ENCODE results near the gene MATR3. TPM values are rescaled to one million over a fixed set of nuclear protein-coding genes. Genes with fewer than 3 reads are reported as not detected.

The MATR3 gene
- total and polyA plus RNA-seq, 10 of the 15 experiments (the other 5 are each of a cell fraction or from before 2014, with no cell fraction given), result 134 to 401 (median 221) TPM

GRCh38 chr5:139251281-139251687 lies 42.3 kb upstream of the MATR3 start (continued):
- TF ChIP-seq ZNF217 (IDR thresholded peaks at IDR 0.05) (peak; percentile 44; the same call in 1 of the 2 replicates), RAD51 (IDR thresholded peaks at IDR 0.05) (no peak), MEF2B (IDR thresholded peaks at IDR 0.05; ENCODE audit: partially characterized antibody, poor library complexity, severe bottlenecking) (no peak), CBFB (IDR thresholded peaks at IDR 0.05; ENCODE audit: low read depth) (no peak), MYB (IDR thresholded peaks at IDR 0.05; ENCODE audit: borderline replicate concordance, low read depth, low read length) (no peak), ZNF207 (IDR thresholded peaks at IDR 0.05; ENCODE audit: borderline replicate concordance) (no peak), POLR2AphosphoS5 (IDR thresholded peaks at IDR 0.05; ENCODE audit: low read length) (no peak), REST (IDR thresholded peaks at IDR 0.05; ENCODE audit: low read depth, low read length) (no peak), RELB (IDR thresholded peaks at IDR 0.05; ENCODE audit: low read depth) (peak; percentile 35; the same call in 1 of the 2 replicates), PML (IDR thresholded peaks at IDR 0.05; ENCODE audit: low read length) (no peak), SRF (IDR thresholded peaks at IDR 0.05; ENCODE audit: low read depth in 2 of 2, low read length in 2 of 2) (no peak), MTA3 (IDR thresholded peaks at IDR 0.05; ENCODE audit: borderline replicate concordance, low read length) (no peak), HDAC6 (IDR thresholded peaks at IDR 0.05; ENCODE audit: unreplicated experiment) (no peak), PAX8 (IDR thresholded peaks at IDR 0.05) (no peak), E4F1 (IDR thresholded peaks at IDR 0.05; ENCODE audit: borderline replicate concordance, partially characterized antibody) (no peak), LARP7 (IDR thresholded peaks at IDR 0.05) (no peak), IRF3 (IDR thresholded peaks at IDR 0.05) (no peak), RFX5 (IDR thresholded peaks at IDR 0.05; ENCODE audit: low read depth, low read length) (no peak), NBN (IDR thresholded peaks at IDR 0.05) (0 out of 2 replicates have a peak, but pooled peaks have one; percentile 37), EP300 (IDR thresholded peaks at IDR 0.05; ENCODE audit: borderline replicate concordance in 1 of 2, control insufficient read depth in 1 of 2, low read depth in 2 of 2, low read length in 2 of 2) (no peak), E2F4 (IDR thresholded peaks at IDR 0.05; ENCODE audit: low read depth, low read length) (no peak), POLR2AphosphoS2 (IDR thresholded peaks at IDR 0.05; ENCODE audit: low read depth, low read length) (no peak)
